CD4-positive, alpha-beta memory T cell (primary cell): ENCODE results near the gene SPINK2. TPM values are rescaled to one million over a fixed set of nuclear protein-coding genes. Genes with fewer than 3 reads are reported as not detected.

Experiments used
- CTCF ChIA-PET: fragments of 350-600 bp; sonication (Branson Sonifier 250); formaldehyde crosslinking; loops from one replicate; lab custom pipeline; 2021; ENCODE audit warnings: inconsistent platforms; ENCODE audit not compliant: partially characterized antibody; lab: Charles Lee
- POLR2A ChIA-PET: fragments of 350-600 bp; sonication (Branson Sonifier 250); formaldehyde crosslinking; loops from one replicate; lab custom pipeline; 2021; ENCODE audit not compliant: partially characterized antibody; lab: Charles Lee
- DNase-seq, 5 donors: peaks; one replicate each; pipeline versions ENCODE4 v3.0.0 to v3.0.0-alpha.2; 2020 to 2022; ENCODE audit warnings: mixed read lengths in 1 of 5
- H3K27ac ChIP-seq: one replicate; pipeline ENCODE4 v1.7.0; 2013; ENCODE audit warnings: low read depth, low read length
- H3K27me3 ChIP-seq: 2 replicates; pipeline ENCODE4 v1.7.0; 2013; ENCODE audit warnings: mild to moderate bottlenecking, low read length, moderate library complexity; ENCODE audit not compliant: insufficient read depth
- H3K36me3 ChIP-seq: 2 replicates; pipeline ENCODE4 v1.7.0; 2013; ENCODE audit warnings: mild to moderate bottlenecking, low read length, moderate library complexity; ENCODE audit not compliant: insufficient read depth
- H3K4me1 ChIP-seq: 2 replicates; pipeline ENCODE4 v1.7.0; 2013; ENCODE audit warnings: mild to moderate bottlenecking, low read length, moderate library complexity; ENCODE audit not compliant: insufficient read depth
- H3K4me3 ChIP-seq, 2 donors: one replicate each; pipeline ENCODE4 v1.7.0; 2013; ENCODE audit warnings: low read length in 2 of 2, mild to moderate bottlenecking in 1 of 2
- H3K9me3 ChIP-seq, 2 donors: one replicate each; pipeline ENCODE4 v1.7.0; 2013; ENCODE audit warnings: low read length in 2 of 2, control low read depth in 1 of 2; ENCODE audit not compliant: control insufficient read depth in 1 of 2
- H3K27ac Mint-ChIP-seq, 7 donors: one replicate each; pipeline ENCODE4 v1.8.0; 2020 to 2021; ENCODE audit warnings: mixed read lengths in 7 of 7, mild to moderate bottlenecking in 6 of 7, inconsistent platforms in 3 of 7, moderate library complexity in 3 of 7
- H3K27me3 Mint-ChIP-seq, 2 donors: one replicate each; pipeline ENCODE4 v1.8.0; 2020 to 2021; ENCODE audit warnings: mixed read lengths in 2 of 2
- H3K36me3 Mint-ChIP-seq, 2 donors: one replicate each; pipeline ENCODE4 v1.8.0; 2020 to 2021; ENCODE audit warnings: mixed read lengths in 2 of 2, inconsistent platforms in 1 of 2, mild to moderate bottlenecking in 1 of 2
- H3K4me1 Mint-ChIP-seq, 4 donors: one replicate each; pipeline ENCODE4 v1.8.0; 2020 to 2021; ENCODE audit warnings: mixed read lengths in 4 of 4, mild to moderate bottlenecking in 1 of 4
- H3K4me3 Mint-ChIP-seq, 8 donors: one replicate each; pipeline ENCODE4 v1.8.0; 2020 to 2021; ENCODE audit warnings: mixed read lengths in 8 of 8, mild to moderate bottlenecking in 7 of 8, moderate library complexity in 6 of 8, inconsistent platforms in 3 of 8
- H3K9me3 Mint-ChIP-seq, 8 donors: one replicate each; pipeline ENCODE4 v1.8.0; 2020 to 2021; ENCODE audit warnings: mixed read lengths in 8 of 8, mild to moderate bottlenecking in 5 of 8, inconsistent platforms in 3 of 8, moderate library complexity in 1 of 8
- intact Hi-C: fragments of 100-400 bp; cut with micrococcal nuclease; formaldehyde crosslinking; loops from one replicate; pipeline ENCODE4 v1.15.1; 2023
- polyA plus RNA-seq, 2 donors: library from polyadenylated mRNA; unstranded; fragments of 300-500 nt; fragmentation: Illumina TruSeq; gene quantifications; one replicate each; pipeline ENCODE4 v1.2.3, GENCODE V29; 2021
- total RNA-seq, 2 experiments: library from RNA; stranded (reverse); gene quantifications; one replicate each; pipeline ENCODE4 v1.2.3, GENCODE V29; 2021

Gene SPINK2
- total and polyA plus RNA-seq, 4 experiments from 2014 or later: 3.2 to 7.6 (median 4.7) TPM

DNA sequence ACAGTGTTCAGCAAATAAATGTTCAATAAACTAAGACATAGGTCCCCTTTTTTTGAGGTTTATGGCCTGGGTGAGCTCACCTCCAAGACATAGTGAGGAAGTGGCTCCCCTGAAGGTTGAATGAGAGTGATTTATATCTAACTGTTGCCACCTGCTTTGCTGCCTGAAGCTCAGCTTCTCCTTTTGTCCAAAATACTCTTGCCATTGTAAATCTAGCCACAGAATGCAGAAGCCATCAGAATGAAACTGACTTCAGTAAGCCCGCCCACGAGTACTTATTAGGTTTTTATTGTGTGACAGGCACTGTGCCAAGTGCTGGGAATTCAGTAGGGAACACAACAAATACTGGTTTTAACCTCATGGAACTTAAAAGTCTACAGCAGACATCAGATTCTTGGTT lies 18.0 kb downstream of the SPINK2 start:
- CTCF ChIA-PET: interaction anchor here (0.7 to 5.4 kb wide), 6 partner anchors 10 to 380 kb away, joined by 3 to 43 read pairs (median 6); no protein-coding TSS in a partner anchor
- Mint-ChIP-seq H3K36me3 (peaks cover 0 to 3% of the 10 kb centered on the region in 2 donors), H3K27me3 (peaks cover 0 to 3% of the 10 kb centered on the region in 2 donors), H3K4me1 (peaks cover 12 to 35% (median 19%) of the 10 kb centered on the region in 4 donors), H3K4me3 (peak overlapping the region in 3 of 8 donors; percentile 13 to 41 (median 28)), H3K27ac (no peak overlapping the region), H3K9me3 (peaks cover 0 to 3% (median 0%) of the 10 kb centered on the region in 8 donors)
- no peak for DNase-seq
- intact Hi-C loops: loop anchor here (5.0 kb wide), 1 partner anchor 146 kb away; no protein-coding TSS in a partner anchor
- H3K36me3 ChIP-seq: no peaks in the 10 kb centered on the region
- H3K27ac ChIP-seq: no peak overlapping the region
- H3K27me3 ChIP-seq: no peaks in the 10 kb centered on the region
- H3K4me3 ChIP-seq: no peak overlapping the region
- no peaks in the 10 kb centered on the region for H3K9me3 ChIP-seq
- POLR2A ChIA-PET: no interaction called here
- peaks cover 18% of the 10 kb centered on the region for H3K4me1 ChIP-seq

DNA sequence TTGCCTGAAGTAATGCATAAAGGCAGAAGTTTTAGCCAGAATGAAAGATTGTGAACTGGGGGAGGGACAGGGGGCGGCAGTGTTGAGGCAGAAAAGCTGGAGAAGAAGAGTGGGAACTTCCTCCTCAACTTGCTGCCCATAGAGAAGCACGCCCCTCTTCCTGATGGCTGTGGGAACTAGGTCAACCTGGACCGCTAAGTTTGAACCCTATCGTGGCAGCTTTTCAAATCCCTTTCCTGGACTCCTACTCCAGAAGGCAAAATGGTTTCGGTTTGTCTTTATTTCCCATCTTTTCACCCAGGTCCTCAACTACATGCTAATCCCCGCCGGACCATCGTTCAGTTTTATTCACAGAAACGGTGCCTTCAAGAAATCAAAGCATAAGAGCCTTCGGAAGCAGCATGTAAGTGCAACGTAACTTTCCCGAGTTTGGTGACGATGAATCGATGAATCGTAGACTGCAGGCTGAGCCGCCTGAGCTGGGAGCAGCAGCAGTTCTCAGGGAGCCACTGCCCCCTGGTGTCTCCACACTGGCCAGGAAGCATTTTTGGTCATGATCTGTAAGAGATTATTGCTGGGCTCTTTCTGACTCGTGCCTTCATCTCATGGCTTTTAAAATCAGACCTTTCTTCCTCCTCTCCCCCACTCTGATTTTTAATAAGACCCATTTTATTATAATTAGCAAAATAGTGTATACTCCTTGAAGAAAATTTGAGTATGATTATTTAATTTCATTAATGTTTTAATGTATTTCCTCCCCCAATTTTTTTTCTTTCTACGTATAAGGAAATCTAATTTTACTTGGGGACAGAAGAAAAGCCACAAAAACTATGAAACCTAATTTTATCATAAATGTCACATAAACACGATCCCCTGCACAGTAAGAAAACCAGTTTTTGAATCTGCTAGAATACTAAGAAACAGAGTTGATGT lies 21.4 kb downstream of the SPINK2 start:
- Histone ChIP-seq H3K27ac (peak overlapping the region; percentile 59), H3K27me3 (no peaks in the 10 kb centered on the region), H3K4me3 (peak overlapping the region; percentile 72 to 75), H3K9me3 (no peaks in the 10 kb centered on the region), H3K36me3 (no peaks in the 10 kb centered on the region), H3K4me1 (peaks cover 18% of the 10 kb centered on the region)
- H3K9me3 Mint-ChIP-seq: peaks cover 0 to 3% (median 0%) of the 10 kb centered on the region in 8 donors
- H3K4me1 Mint-ChIP-seq: peaks cover 8 to 29% (median 17%) of the 10 kb centered on the region in 4 donors
- H3K4me3 Mint-ChIP-seq: peak overlapping the region; percentile 91 to 100 (median 94)
- ChIA-PET CTCF (interaction anchor here (0.6 to 5.4 kb wide), 35 partner anchors 10 to 396 kb away, joined by 3 to 43 read pairs (median 4); partner anchors contain the start of genes PAICS, PPAT, REST and SRP72), POLR2A (interaction anchor here (0.9 to 1.7 kb wide), 7 partner anchors 22 to 365 kb away, joined by 3 to 6 read pairs (median 3); partner anchors contain the start of genes PAICS, PPAT and SPINK2)
- peak overlapping the region; percentile 55 to 97 (median 91) for H3K27ac Mint-ChIP-seq
- intact Hi-C loops: loop anchor here (1.0 to 5.0 kb wide), 7 partner anchors 21 to 375 kb away; partner anchors contain the start of gene SPINK2
- H3K36me3 Mint-ChIP-seq: peaks cover 0 to 3% of the 10 kb centered on the region in 2 donors
- H3K27me3 Mint-ChIP-seq: peaks cover 0 to 3% of the 10 kb centered on the region in 2 donors
- peak; percentile 75 to 82 (median 82) for DNase-seq

DNA sequence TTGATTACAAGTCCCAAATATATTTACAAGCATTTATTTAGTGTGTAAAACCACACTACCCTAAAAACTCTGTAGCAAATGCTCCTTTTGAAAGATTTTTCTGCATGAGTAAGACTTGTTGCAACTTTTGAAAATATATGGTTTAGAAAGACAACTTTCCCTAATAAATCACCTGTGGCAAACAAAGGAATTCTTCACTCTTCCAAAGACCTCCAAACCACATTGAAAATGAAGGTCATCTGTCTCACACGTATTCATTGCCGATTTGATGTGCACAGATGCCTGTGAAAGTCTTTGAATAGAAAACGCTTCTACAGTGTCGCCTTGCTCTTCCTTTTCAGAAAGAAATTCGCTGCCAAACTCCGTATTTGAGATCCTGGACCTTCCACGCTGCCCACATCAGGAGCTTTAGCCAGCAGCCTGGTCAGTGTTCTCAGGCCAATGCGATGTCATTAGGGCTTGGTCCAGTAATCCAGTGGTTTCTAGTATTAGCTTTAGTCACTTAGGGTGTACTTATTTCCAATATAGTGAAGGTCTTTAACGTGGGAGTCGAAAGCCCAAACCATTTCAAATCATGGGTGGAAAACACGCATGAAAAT lies 22.2 kb downstream of the SPINK2 start:
- no peaks in the 10 kb centered on the region for H3K27me3 ChIP-seq
- peaks cover 0 to 3% (median 0%) of the 10 kb centered on the region in 8 donors for H3K9me3 Mint-ChIP-seq
- H3K36me3 ChIP-seq: no peaks in the 10 kb centered on the region
- peak overlapping the region in 6 of 7 donors; percentile 55 to 97 (median 92) for H3K27ac Mint-ChIP-seq
- H3K4me3 Mint-ChIP-seq: peak overlapping the region; percentile 91 to 100 (median 94)
- POLR2A ChIA-PET: interaction anchor here (0.9 to 1.7 kb wide), 6 partner anchors 37 to 364 kb away, joined by 3 to 6 read pairs (median 4); partner anchors contain the start of genes PAICS and PPAT
- H3K36me3 Mint-ChIP-seq: peaks cover 0 to 3% of the 10 kb centered on the region in 2 donors
- H3K27me3 Mint-ChIP-seq: peaks cover 0 to 3% of the 10 kb centered on the region in 2 donors
- CTCF ChIA-PET: interaction anchor here (0.6 to 5.4 kb wide), 34 partner anchors 9 to 395 kb away, joined by 3 to 43 read pairs (median 4); partner anchors contain the start of genes PAICS, PPAT, REST and SRP72
- H3K4me1 Mint-ChIP-seq: peaks cover 4 to 22% (median 12%) of the 10 kb centered on the region in 4 donors
- peaks cover 12% of the 10 kb centered on the region for H3K4me1 ChIP-seq
- no peak overlapping the region for H3K27ac ChIP-seq
- intact Hi-C loops: no loop called here
- H3K9me3 ChIP-seq: no peaks in the 10 kb centered on the region
- peak overlapping the region in 1 of 2 donors; percentile 72 for H3K4me3 ChIP-seq
- DNase-seq: no peak

DNA sequence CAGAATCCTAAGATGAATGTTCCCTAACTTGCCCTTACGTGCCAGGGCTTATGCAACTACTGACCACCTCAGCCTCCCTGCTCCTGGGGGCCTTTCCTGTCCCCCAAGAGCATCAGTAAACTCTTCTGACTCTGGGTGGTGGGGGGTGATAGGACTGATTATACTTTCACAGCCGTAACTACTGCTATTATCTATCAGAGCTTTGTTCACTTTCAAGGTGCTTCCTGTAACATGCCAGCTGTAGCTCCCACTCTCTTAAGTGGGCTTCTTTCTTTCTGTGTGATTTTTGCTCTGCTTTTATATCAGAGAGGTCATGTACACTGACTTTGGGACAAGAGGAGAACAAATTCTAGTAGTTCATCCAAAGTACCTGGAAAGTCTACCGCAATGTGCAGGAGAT lies 25.3 kb downstream of the SPINK2 start:
- Mint-ChIP-seq H3K4me3 (no peak overlapping the region), H3K9me3 (no peaks in the 10 kb centered on the region), H3K36me3 (peaks cover 0 to 3% of the 10 kb centered on the region in 2 donors), H3K4me1 (peaks cover 4 to 9% (median 7%) of the 10 kb centered on the region in 4 donors), H3K27ac (no peak overlapping the region), H3K27me3 (no peaks in the 10 kb centered on the region)
- H3K9me3 ChIP-seq: no peaks in the 10 kb centered on the region
- no peak for DNase-seq
- H3K27me3 ChIP-seq: no peaks in the 10 kb centered on the region
- H3K27ac ChIP-seq: no peak overlapping the region
- H3K4me3 ChIP-seq: no peak overlapping the region
- ChIA-PET POLR2A (no interaction called here), CTCF (interaction anchor here (0.9 kb wide), 1 partner anchor 300 kb away, joined by 3 read pairs; no protein-coding TSS in a partner anchor)
- peaks cover 7% of the 10 kb centered on the region for H3K4me1 ChIP-seq
- no peaks in the 10 kb centered on the region for H3K36me3 ChIP-seq
- intact Hi-C loops: no loop called here

DNA sequence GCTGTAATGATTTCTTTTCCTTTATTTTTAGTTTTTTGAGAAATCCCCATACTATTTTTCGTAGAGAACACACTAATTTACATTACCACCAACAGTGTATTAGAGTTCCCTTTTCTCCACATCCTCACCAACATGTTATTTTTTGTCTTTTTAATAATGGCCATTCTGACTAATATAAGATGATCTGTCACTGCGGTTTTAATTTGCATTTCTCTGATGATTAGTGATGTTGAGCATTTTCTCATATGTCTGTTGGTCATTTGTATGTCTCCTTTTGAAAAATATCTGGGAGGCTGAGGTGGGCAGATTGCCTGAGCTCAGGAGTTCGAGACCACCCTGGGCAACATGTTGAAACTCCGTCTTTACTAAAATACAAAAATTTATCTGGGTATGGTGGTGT lies 30.2 kb downstream of the SPINK2 start:
- Histone ChIP-seq H3K4me3 (no peak overlapping the region), H3K9me3 (no peaks in the 10 kb centered on the region), H3K4me1 (no peaks in the 10 kb centered on the region), H3K27me3 (no peaks in the 10 kb centered on the region), H3K36me3 (no peaks in the 10 kb centered on the region), H3K27ac (no peak overlapping the region)
- POLR2A ChIA-PET: no interaction called here
- CTCF ChIA-PET: no interaction called here
- no peaks in the 10 kb centered on the region for H3K4me1 Mint-ChIP-seq
- intact Hi-C loops: no loop called here
- no peak for DNase-seq
- H3K27me3 Mint-ChIP-seq: no peaks in the 10 kb centered on the region
- H3K27ac Mint-ChIP-seq: no peak overlapping the region
- no peak overlapping the region for H3K4me3 Mint-ChIP-seq
- H3K9me3 Mint-ChIP-seq: peaks cover 0 to 4% (median 0%) of the 10 kb centered on the region in 8 donors
- no peaks in the 10 kb centered on the region for H3K36me3 Mint-ChIP-seq

DNA sequence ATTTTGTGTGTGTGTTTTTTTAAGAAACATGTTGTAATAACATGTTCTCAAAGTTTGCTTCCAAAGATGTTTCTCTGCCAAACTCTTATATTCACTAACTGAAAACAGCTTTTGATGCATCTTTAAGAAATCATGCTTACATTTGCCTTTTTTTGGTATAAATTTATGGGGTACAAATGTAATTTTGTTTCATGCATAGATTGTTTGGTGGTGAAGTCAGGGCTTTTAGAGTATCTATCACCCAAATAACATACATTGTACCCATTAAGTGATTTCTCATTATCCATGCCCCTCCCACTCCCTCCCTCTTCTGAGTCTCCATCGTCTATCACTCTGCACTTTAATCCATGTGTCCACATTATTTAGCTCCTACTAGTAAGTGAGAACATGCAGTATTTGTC lies 30.8 kb downstream of the SPINK2 start:
- no peaks in the 10 kb centered on the region for H3K4me1 Mint-ChIP-seq
- H3K36me3 Mint-ChIP-seq: no peaks in the 10 kb centered on the region

More for the DNA sequence above, 30.8 kb downstream of the SPINK2 start:
- ChIA-PET CTCF (no interaction called here), POLR2A (no interaction called here)
- intact Hi-C loops: no loop called here
- Histone ChIP-seq H3K9me3 (no peaks in the 10 kb centered on the region), H3K27me3 (no peaks in the 10 kb centered on the region), H3K4me3 (no peak overlapping the region), H3K4me1 (no peaks in the 10 kb centered on the region), H3K27ac (no peak overlapping the region), H3K36me3 (no peaks in the 10 kb centered on the region)
- H3K9me3 Mint-ChIP-seq: peaks cover 0 to 4% (median 0%) of the 10 kb centered on the region in 8 donors
- no peak overlapping the region for H3K27ac Mint-ChIP-seq
- no peak for DNase-seq
- no peak overlapping the region for H3K4me3 Mint-ChIP-seq
- peaks cover 0 to 1% of the 10 kb centered on the region in 2 donors for H3K27me3 Mint-ChIP-seq
